Measurements from ENCODE around the gene DCAF10.
"Not testable (repeated sequence)": the region's sequence is repeated elsewhere in the genome, so short reads cannot be mapped to it uniquely, and the experiment has no call there.

DNA sequence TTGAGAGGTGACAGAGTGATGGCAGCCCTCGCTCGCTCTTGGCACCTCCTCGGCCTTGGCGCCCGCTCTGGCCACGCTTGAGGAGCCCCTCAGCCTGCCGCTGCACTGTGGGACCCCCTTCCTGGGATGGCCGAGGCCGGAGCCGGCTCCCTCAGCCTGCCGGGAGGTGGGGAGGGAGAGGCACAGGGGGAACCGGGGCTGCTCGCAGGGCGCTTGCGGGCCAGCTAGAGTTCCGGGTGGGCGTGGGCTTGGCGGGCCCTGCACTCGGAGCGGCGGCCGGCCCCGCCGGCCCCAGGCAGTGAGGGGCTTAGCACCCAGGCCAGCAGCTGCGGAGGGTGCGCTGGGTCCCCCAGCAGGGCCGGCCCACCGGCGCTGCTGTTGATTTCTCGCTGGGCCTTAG, 48.9 kb upstream of the DCAF10 start:
- TF ChIP-seq, protein P1, sequence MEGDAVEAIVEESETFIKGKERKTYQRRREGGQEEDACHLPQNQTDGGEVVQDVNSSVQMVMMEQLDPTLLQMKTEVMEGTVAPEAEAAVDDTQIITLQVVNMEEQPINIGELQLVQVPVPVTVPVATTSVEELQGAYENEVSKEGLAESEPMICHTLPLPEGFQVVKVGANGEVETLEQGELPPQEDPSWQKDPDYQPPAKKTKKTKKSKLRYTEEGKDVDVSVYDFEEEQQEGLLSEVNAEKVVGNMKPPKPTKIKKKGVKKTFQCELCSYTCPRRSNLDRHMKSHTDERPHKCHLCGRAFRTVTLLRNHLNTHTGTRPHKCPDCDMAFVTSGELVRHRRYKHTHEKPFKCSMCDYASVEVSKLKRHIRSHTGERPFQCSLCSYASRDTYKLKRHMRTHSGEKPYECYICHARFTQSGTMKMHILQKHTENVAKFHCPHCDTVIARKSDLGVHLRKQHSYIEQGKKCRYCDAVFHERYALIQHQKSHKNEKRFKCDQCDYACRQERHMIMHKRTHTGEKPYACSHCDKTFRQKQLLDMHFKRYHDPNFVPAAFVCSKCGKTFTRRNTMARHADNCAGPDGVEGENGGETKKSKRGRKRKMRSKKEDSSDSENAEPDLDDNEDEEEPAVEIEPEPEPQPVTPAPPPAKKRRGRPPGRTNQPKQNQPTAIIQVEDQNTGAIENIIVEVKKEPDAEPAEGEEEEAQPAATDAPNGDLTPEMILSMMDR (conservative IDR thresholded peaks at IDR 0.05; ENCODE audit: low read depth, low read length): not testable (repeated sequence)
- TF ChIP-seq EZH2 (IDR thresholded peaks at IDR 0.05; ENCODE audit: low read length, unreplicated experiment); EZH2phosphoT487 (IDR thresholded peaks at IDR 0.05; ENCODE audit: borderline replicate concordance, low read length): not testable (repeated sequence)
